NCI-H748 (cell line): ENCODE measurements around the gene ALOX12.

Experiments used
- DNase-seq: peaks from one replicate; lab custom pipeline; 2025; ENCODE audit not compliant: unreplicated experiment; lab: John Stamatoyannopoulos, UW

The ALOX12 gene

GRCh38 chr17:7021993-7022778 is 26.3 kb downstream of the ALOX12 start:
- peak; percentile 84 for DNase-seq

- DNase-seq: no peak
Measured at GRCh38 chr17:7022781-7023571, 27.1 kb downstream of the ALOX12 start, which contains the start of gene BCL6B. Gene BCL6B (plus strand): TSS chr17:7023050. CDS start chr17:7023672, 622 bp downstream.

- DNase-seq: no peak
Measured at GRCh38 chr17:7023576-7024401, 27.9 kb downstream of the ALOX12 start.

GRCh38 chr17:7024402-7024785 is 28.5 kb downstream of the ALOX12 start:
- DNase-seq: no peak

- DNase-seq: no peak
Measured at GRCh38 chr17:7025245-7025644, 29.4 kb downstream of the ALOX12 start.

- DNase-seq: no peak
Measured at GRCh38 chr17:7026471-7027115, 30.7 kb downstream of the ALOX12 start.

GRCh38 chr17:7027335-7027734 is 31.5 kb downstream of the ALOX12 start:
- no peak for DNase-seq

GRCh38 chr17:7029096-7029495 is 33.2 kb downstream of the ALOX12 start:
- DNase-seq: no peak

GRCh38 chr17:7029659-7030058 is 33.8 kb downstream of the ALOX12 start:
- DNase-seq: no peak

GRCh38 chr17:7034955-7035590 is 39.2 kb downstream of the ALOX12 start:
- DNase-seq: no peak

GRCh38 chr17:7035591-7036368 is 39.9 kb downstream of the ALOX12 start, which contains the start of gene SLC16A13:
Gene SLC16A13 (plus strand): TSS chr17:7036015. CDS start chr17:7036383, 368 bp downstream.
- DNase-seq: peak; percentile 98

GRCh38 chr17:7038025-7038862 is 42.4 kb downstream of the ALOX12 start:
- DNase-seq: no peak

GRCh38 chr17:7039832-7040231 is 44.0 kb downstream of the ALOX12 start:
- no peak for DNase-seq

- no peak for DNase-seq
Measured at GRCh38 chr17:7041607-7042500, 46.0 kb downstream of the ALOX12 start.

- no peak for DNase-seq
Measured at GRCh38 chr17:7042501-7043181, 46.8 kb downstream of the ALOX12 start.

GRCh38 chr17:7043182-7043496 is 47.3 kb downstream of the ALOX12 start:
- peak; percentile 50 for DNase-seq
